GM21825 (cell line): ENCODE measurements around the gene CES2.

Experiments used
- ATAC-seq: cut with Tn5 transposase; IDR thresholded peaks from one replicate; pipeline ENCODE4 v1.9.1; 2021; ENCODE audit warnings: mild to moderate bottlenecking, moderate library complexity; ENCODE audit not compliant: unreplicated experiment

The CES2 gene

DNA sequence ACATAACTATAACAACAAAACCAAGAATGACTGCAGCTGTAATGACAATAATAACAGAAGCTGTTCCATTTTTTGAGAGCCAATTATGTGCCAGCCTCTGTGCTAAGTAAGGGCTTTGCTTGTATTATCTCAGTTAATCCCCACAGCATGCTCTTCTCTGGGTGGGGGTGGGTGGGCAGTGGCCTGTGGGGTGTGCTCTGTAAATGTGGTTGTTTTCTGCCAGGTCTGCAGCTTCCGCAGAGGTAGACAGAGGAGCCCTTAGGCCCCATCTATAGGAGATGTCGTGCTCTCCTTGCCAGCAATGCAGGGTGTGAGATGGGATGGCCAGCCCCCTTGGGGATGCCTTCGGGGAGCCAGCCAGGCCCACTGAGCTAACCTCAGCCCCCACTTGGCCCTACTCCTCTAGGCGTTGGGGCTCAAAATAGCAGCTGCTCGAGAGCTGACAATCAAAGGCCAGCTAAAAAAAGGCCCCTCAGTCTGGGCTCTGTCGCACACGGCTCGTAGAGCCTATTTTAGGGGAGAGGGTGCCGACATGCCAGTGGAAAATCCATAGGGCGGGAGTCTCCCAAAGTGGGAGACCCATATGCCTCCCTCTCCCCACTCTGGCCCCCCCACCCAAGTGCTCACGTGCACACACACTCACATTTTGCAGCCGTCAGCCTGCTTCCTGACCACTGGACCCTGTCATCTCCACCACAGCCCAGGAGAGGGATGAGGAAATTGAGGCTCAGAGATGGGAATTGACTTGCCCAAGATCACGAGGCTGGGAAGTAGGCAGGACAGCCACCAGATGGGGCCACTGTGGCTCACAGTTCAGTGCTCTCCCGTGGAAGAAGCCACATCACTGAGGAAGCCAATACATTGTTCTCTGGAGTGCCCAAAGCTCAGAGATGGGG, 32.4 kb upstream of the CES2 start:
- ATAC-seq, result no peak

DNA sequence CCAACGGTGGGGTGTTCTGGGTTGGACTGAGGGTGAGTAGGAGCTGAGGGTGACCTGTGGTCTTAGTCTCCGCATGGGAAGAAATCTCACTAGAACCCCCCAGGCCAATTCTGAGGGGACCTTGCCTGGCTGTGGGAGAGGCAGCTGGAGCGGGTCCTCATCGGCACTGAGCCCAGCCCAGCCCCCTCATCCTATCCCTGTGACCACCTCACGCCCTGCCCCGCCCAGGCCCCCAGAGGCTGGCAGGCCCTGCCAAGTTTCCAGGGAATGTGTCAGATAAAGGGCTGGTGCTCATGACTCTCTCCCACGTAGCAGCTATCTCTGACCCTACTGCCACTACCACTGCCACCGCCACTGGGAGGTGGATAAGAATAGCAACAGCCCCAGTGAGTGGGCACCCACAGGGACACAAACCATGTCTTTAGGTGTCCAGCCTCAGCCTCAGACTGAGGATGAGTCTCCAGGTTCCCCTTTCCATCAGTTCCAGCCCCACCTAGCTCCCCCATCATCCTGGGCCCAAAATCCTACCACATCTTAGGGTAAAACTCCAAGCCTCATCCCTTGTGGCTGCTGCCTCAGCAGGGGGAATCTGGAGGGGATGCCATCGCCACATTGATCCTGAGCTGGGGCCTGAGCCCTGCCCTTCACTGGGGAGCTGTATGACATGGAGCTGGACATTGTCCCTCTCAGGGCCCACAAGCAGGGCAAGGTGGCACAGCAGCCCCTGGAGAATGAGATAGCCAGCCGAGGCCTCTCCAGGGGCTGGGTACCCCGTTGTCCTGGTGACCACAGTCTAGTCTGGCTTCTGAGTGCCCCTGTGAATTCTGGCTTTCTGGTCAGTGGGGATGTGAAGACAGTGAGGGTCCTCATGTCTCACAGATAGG, 31.5 kb upstream of the CES2 start:
- ATAC-seq, result no peak

DNA sequence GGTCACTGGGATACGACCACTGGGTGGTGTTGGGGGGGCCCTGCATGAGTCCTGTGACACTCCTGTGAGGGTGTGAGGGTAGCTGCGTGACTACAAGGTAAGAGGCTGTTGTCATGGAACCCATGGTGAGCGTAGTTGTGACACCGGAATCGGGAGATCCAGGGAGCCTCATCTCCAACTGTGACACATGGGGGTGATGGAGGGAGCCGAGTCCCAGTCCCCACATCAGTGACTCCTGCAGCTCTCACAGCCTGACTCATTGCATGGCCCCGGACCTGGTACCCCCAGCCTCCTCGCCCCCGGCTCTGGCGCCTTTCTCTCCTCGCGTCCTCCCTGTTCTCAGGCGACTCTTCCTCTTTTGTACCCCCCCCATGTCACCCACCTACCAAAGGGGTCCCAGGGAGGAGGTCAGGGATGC, 30.9 kb upstream of the CES2 start:
- ATAC-seq, result no peak

DNA sequence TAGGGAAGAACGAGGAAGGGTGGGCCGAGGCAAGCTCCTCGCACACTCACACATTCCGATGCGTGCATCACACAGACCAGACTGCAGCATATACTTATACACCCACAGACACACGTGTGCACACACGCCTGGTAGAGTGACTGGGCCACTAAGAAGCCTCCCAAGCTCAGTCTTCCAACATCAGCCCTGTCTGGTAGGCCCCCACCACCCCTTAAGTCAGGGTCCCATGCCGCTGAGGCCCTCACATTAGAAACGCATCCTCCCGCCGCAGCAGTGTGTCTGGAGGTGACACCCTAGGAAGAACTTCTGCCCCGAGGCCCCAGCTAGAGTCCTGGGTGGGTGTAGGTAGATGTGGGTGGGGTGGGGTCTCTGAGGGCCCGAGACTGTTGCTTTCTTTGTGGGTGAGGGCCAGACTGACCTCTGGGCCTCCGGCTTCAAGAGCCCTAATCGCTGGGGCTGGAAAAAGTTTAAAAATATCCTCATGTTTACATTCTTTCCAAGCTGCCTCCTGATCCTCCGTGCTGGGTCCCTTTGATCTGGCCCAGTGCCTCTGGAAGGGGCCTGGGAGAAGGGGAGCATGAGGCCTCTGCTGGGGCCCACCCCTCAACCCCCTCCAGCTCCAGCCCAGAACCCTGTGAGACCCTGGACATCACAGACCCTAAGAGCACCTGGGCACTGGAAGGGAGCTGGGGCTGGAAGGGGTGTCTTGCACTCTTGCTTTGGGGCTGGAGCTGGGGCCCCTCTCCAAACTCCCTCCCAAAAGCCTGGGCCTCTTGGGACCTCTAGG, 30.3 kb upstream of the CES2 start:
- no peak for ATAC-seq

DNA sequence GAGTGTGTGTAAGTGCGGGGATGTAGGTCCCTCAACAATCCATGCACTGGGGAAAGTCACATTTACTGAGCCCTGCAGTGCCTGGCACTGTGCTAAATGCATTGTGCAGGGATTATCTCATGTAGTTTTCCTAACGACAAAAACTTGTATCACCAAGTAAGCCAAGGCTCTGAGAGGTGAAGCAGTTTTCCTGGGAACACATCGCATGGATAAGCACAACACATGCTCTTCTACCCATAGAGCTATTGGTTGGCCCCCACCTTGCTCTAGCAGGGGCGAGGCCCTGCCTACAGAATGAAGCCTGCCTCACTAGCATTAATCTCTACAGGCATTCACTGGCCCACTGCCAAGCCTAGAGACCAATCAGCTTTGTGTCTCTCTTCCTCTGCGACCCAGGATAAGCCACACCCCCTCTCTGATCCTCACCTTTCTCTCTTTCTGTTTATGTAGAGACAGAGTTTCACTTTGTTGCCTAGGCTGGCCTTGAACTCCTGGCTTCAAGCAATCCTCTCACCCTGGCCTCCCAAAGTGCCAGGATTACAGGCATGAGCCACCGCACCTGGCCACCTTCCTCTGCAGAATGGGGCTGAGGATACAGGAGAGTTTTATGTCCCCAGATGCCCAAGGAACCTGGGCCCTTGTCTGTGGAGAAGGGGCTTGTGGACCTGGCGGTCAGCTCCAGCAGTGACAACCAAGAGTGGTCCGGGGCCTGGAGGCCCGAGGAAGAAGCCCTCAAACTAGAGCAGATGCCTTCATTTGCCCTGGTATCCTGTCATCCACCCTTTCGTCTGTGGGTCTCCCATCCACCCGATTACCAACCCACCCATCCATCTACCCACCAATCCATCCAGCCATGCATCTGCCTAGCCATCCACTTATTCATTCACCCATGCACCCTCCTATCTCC, 29.4 kb upstream of the CES2 start:
- no peak for ATAC-seq

DNA sequence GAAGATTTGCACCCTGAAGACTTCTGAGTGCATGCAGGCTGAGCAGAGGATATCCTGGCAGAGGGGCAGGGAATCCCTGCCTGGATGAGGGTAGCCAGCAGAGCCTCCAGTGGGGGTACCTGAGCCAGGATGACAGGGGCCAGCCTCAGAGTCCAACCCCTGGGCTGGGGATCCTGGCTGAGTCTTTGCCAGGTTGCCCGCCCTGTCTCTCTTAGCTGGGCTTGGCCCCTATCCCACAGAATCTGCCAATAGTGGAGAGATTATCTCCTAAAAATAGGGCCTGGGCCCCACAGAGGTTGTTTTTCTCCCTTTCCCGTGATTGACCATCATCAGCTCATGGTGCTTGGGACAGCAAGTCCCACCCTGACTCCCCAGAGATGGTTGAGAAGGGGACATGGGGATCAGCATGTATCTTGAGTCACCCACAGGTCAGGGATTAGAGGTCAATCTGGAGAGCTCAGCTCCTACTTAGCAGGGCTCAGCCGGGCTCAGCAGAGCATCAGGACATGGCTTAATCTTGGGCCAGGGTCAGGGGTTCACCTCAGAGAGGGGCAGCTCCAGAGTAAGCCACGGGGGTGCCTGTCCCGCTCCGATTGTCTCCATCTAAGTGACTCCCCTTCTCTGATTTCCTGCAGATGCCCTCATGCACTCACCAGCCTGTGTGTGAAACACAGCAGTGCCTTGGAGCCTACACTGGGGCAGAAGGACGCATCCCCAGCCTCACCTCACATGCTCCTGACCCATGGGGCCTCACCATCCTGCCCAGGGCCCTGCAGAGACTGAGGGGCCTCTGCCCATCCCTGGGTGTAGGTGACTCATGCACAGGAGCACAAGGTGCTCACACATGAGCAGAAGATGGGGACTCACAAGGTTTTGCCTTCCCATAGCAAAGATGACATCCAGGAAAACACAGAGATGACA, 28.1 kb upstream of the CES2 start:
- ATAC-seq, result no peak

DNA sequence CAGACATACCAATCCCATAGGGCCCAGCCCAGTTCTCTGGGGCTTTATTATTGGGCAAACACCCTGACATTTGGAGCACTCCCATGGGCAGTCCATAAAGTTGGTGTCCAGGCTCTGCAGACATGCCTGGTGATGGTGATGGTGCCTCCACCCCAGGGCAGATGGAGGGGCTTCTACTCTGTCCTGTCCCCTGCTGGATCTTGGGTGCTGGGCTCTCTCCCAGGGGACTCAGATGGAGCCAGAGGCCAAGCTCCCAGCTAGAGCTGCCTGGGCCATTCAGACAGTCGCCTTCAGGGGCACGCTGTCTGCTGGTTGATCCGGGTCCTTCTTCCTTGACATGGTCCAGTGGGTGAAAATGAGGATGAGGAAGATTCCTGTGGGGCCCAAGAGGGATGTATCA, 27.2 kb upstream of the CES2 start:
- no peak for ATAC-seq

DNA sequence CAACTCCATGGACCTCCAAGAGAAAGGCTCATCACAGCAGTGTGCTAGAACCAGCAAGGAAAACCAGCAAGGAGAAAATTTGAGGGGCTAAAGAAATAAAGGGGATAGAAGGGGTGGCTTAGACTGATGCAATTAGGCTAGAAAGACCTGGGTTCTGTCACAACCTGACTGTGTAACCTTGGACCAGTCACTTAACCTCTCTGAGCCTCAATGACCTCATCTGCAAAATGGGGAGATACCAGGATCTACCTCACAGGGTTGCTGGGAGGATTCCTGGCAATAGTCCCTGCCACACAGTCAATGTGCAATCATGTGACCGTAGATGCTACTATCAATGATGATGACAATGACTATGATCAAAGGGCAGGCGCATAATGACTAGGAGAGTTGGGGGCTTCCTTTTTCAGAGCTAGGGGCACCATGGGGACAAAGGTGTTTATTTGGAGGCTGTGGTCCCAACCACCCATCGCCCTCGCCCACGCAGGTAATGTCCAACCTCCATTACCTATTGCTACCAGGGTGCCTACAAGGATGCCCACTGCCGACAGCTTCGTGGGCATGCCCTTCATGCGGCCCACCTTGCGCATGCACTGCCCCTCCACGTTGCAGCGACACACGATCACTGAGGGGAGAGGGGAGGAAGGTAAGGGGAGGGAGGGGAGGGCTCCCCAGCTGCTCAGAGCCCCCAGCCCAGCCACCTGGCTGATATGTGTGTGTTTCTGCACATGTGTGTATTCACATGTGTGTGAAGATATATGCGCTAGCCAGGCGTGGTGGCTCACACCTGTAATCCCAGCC, 26.4 kb upstream of the CES2 start:
- ATAC-seq, result no peak

DNA sequence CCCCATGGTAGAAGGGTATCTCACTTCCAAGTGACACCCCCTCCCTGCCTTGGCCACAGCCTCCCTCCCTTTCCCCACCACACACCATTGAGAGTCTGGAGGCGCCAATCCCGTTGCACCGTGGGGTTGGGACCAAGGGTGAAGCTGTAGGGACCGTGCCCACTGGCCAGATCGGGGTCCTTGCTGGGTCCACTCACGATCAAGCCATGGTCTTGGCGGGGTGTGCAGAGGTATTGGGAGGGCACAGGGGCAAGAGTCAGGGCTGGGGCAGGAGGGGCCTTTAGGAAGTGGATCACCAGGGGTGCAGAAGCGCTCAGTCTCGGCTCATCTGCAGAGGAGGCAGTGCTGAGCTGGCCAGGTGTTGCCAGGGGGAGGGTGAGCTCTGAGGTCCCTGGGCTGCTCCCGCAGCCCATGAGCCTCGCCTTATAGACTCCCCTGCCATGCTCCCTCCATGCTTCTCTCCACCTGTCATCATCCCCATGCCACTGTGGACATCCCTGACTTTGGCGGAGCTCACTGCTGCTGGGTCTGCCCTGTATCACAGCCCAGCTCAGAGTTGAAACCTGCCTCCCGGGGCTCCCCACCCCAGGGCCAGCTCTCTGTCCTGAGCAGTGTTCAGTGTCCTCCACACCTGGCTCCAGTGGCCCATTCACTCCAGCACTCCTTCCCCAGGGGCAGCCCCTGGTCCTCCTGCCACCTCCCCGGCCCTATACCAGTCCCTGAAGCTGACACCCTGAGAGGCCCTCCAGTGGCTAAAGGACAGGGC, 25.0 kb upstream of the CES2 start:
- no peak for ATAC-seq

DNA sequence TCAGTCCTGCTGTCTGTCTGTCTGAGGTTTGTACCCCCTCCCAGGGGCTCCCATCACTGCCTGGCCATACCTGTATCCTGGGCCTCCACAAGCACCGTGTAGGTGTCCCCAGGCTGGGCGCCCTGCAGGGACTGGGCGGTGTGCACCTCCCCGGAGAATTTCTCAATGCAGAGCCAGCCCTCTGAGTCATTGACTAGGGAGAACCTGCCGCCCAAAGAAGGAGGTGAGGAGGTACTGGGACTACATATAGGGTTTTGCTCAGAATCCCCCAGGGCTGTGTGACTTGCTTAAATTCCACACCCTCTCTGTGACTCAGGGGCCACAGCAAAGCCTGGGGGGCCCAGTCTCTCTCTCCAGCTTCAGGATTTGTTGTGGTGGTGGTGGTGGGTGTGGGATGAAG, 24.2 kb upstream of the CES2 start:
- no peak for ATAC-seq

DNA sequence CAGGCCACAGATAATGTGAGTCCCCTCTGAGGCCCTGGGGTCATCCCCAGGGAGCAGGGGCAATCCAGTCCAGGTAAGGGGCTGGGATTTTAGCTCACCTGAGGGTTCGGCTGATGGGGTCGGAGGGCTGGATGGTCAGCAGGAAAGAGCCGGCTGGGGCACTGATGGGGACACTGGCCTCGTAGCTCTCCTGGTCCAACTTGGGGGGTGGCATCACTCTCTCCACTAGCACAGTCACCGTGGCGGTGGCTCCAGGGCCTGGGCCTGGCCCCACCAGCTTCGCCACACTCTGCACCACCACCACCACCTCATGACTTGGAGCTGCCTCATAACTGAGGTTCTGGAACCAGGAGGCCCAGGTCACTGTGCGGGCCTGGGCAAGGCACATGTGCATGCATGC, 23.5 kb upstream of the CES2 start:
- no peak for ATAC-seq

DNA sequence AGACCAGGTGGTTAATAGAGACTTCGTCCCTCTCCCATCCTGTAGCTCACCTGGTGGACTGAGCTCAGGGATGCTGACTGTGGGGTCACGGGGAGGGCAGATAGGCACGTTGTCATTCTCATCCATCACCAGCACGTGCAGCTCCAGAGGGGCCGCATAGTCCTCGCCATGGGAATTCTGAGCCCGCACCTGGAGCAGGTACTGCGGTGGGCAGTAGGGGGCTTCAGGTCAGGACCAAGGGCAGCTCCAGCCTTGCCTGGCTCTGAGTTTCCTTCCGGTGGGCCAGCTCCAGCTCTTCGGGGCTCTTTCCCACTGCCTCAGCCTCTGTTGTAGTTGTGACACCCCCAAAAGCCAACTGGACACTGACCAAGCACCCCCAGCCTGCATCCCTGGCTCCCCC, 22.2 kb upstream of the CES2 start:
- no peak for ATAC-seq

DNA sequence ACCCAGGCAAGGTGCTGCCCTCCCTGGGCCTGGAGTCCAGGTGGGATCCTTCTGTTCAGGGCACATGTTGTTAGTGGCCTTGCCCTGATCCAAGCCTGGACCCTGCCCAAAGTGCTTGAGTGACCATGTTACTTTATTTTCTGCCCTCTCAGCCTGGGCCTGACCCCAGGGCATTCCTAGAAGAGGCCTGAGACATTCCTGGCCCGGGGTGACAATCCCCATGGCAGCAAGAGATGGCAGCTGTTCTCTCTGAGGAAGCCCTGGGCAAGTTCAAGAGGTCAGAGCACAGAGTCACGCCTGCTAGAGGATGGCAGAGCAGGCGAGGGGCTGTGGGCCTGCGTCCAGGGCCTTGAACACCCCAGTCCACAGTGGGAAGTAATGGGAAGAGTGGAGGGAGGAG, 21.6 kb upstream of the CES2 start:
- ATAC-seq, result no peak

DNA sequence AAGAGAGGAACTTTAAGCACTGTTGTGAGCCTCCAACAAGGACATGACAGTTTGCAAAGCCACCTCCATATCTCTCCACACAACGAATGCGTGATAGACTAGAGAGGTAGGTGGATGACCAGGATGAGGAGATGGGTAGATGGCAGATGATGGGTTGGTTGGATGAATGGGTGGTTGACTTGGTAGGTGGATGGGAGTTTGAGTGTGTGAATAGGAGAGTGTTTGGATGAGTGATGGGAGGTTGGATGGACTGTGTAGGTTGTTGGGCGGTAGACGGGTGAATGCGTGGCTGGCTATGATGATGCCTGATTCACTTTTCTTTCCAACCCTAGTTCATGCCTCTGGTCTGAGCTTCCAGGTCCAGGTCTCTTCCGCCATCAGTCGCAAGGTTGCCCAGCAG, 20.8 kb upstream of the CES2 start:
- ATAC-seq, result no peak

DNA sequence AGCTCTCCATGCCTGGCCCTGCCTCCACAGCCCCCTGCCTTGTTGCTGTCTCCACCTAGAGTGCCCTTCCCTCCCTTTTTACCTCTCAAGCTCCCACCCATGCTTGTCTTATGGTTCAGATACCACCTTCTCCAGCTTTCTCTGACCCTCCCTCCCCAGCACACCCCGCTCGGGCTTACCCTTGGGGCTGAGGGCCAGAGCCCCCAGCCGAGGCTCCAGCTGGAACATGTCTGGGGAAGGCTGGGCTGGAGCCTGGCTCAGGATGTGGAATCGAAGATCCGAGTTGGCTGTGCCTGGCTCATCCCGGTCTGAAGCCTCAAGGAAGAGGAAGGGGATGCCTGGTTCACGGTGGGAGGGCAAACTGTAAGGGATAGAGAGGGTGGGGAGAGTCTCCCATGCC, 20.3 kb upstream of the CES2 start:
- no peak for ATAC-seq

DNA sequence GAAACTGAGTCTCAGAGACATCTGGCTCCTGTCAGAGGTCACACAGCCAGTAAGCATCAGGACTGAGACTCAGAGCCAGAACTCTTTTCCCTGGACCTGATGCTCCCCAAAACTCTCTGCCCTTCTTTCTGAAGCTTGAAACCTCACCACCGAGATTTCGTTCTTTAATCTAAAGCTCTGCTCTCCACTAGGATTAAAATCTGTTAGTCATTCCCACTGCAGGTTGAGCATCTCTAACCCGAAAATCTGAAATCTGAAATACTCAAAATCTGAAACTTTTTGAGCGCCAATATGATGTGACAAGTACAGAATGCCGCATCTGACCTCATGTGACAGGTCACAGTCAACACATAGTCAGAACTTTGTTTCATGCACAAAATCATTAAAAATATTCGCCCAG, 18.8 kb upstream of the CES2 start:
- ATAC-seq, result no peak

DNA sequence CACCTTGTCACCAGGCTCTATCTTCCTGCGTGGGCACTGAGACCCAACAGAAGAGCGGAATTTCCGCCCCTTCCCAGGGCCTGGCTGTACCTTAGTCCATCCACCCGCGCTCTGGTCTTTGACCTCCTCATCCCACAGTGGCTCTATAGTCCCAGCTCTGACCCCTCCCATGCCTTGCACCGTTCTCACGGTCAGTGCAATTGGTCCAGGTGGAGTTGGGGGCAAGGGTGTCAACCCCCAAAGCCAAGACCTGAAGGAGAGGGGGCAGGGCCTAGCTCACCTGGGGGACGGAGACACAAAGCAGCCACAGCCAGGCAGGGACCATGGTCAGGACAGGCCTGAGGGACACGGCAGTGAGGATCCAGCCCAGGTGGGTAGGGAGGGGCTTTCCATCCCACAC, 17.6 kb upstream of the CES2 start:
- ATAC-seq, result no peak

DNA sequence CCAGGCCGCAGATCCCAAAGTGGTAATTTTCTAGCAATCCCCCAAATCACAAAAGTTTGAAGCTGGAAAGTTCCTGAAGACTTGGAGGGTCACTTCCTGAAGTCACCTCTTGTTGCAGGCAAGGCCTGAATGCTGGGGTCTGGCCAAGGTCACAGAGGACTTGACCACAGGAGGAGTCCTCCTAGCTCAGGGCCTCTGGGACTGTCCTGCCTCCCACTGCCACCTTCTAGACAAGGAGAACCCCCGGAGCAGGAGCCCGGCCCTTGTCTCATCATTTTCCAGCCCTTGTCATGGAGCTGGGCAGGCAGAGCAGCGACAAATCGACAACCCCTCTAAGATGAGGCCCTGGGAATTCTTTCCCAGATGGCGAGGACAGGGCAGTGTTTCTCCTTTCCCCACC, 17.0 kb upstream of the CES2 start:
- ATAC-seq, result no peak
